ENCODE measurements around the gene MAGI2. TPM values are rescaled to one million over a fixed set of nuclear protein-coding genes. Genes with fewer than 3 reads are reported as not detected.

Gene MAGI2
- total RNA-seq, 1 experiment from 2014 or later: 14.3 TPM

GRCh38 chr7:78191475-78192079 lies 1261.9 kb downstream of the MAGI2 start:
- H2BK120ac ChIP-seq (ENCODE audit: low read depth, low read length, poor library complexity, severe bottlenecking): no peak overlapping the region
- H3K56ac ChIP-seq (ENCODE audit: insufficient read length, low read depth, low read length): no peak overlapping the region
- no peak overlapping the region for H4K91ac ChIP-seq (ENCODE audit: insufficient read length, low read depth, low read length)
- H3K27me3 ChIP-seq (ENCODE audit: insufficient read depth, low read length): no peaks in the 10 kb centered on the region
- H2BK12ac ChIP-seq (ENCODE audit: insufficient read length, low read depth, low read length): no peak overlapping the region
- H3K4me1 Mint-ChIP-seq: peaks cover 3 to 6% of the 10 kb centered on the region in 2 experiments; a peak in 3 of 4 replicates
- no peak overlapping the region for H3T11ph ChIP-seq (ENCODE audit: low read length)
- no peaks in the 10 kb centered on the region for H3K9me3 Mint-ChIP-seq
- no peak overlapping the region for H2AK5ac ChIP-seq (ENCODE audit: insufficient read length, low read length)
- no peaks in the 10 kb centered on the region for H3K79me1 ChIP-seq (ENCODE audit: insufficient read depth, low read depth, low read length, poor library complexity, severe bottlenecking)
- H3K4me2 ChIP-seq (ENCODE audit: insufficient read depth, insufficient read length, low read length): no peak overlapping the region
- H2BK15ac ChIP-seq (ENCODE audit: low read depth, low read length): no peak overlapping the region
- H3K9me3 ChIP-seq (ENCODE audit: control insufficient read depth, low read depth, low read length): no peaks in the 10 kb centered on the region
- no peak overlapping the region for H3K27ac Mint-ChIP-seq
- no peak overlapping the region for H2BK20ac ChIP-seq (ENCODE audit: low read depth, low read length, poor library complexity, severe bottlenecking)
- H3K18ac ChIP-seq (ENCODE audit: insufficient read length, low read depth, low read length): no peak overlapping the region
- no CpG with 5 or more reads among the region's 9 CpGs for WGBS (ENCODE audit: extremely low coverage, insufficient read length, low lambda C conversion rate)
- H4K5ac ChIP-seq (ENCODE audit: insufficient read length, low read depth, low read length): no peak overlapping the region
- H3K4ac ChIP-seq (ENCODE audit: low read depth, low read length): no peak overlapping the region
- DNase-seq: no peak
- H3K4me1 ChIP-seq (ENCODE audit: insufficient read depth, low read length): no peaks in the 10 kb centered on the region
- no peak overlapping the region for H3K27ac ChIP-seq (ENCODE audit: insufficient read length, low read depth, low read length)
- H3K14ac ChIP-seq (ENCODE audit: insufficient read depth, low read length): no peak overlapping the region
- H3K27me3 Mint-ChIP-seq (ENCODE audit: low read depth): no peaks in the 10 kb centered on the region
- H3K36me3 Mint-ChIP-seq (ENCODE audit: insufficient read depth in 1 of 3, low read depth in 3 of 3): no peaks in the 10 kb centered on the region; a peak in 1 of 7 replicates
- H4K8ac ChIP-seq (replicated peaks; ENCODE audit: insufficient read length, low read depth, low read length): no peak overlapping the region
- no peak overlapping the region for H2BK5ac ChIP-seq (ENCODE audit: insufficient read length, low read length)
- H4K20me1 ChIP-seq (ENCODE audit: control insufficient read depth, insufficient read depth, insufficient read length): no peaks in the 10 kb centered on the region
- no peaks in the 10 kb centered on the region for H3K23me2 ChIP-seq (ENCODE audit: insufficient read length, low read depth, low read length, poor library complexity, severe bottlenecking)
- no peak for TF ChIP-seq CTCF (conservative IDR thresholded peaks at IDR 0.05)
- no peak overlapping the region for H3K23ac ChIP-seq (ENCODE audit: insufficient read length, low read depth, low read length)
- H2AFZ ChIP-seq (ENCODE audit: low read length): no peak overlapping the region
- H3K79me2 ChIP-seq (ENCODE audit: insufficient read depth, low read length): no peaks in the 10 kb centered on the region
- no peak overlapping the region for H3K4me3 Mint-ChIP-seq
- no peak overlapping the region for H3K9ac ChIP-seq (ENCODE audit: extremely low read depth, insufficient read length, low read length)
